GM12878 (cell line): ENCODE measurements around the gene NUBPL. TPM values are rescaled to one million over a fixed set of nuclear protein-coding genes. Genes with fewer than 3 reads are reported as not detected.

Source experiments
- ATAC-seq: fragments of 200-7000 bp; cut with Tn5 transposase; 3 replicates; pipeline ENCODE4 v1.9.1; 2020; ENCODE audit warnings: mild to moderate bottlenecking, moderate library complexity
- BruUV-seq: library from RNA; stranded (reverse); fragments of 400-500 nt; replicated peaks from 2 replicates; lab custom pipeline; 2021; lab: Mats Ljungman, UMichigan
- CTCF ChIA-PET: fragments of 300-600 bp; sonication (Branson Sonifier 250); formaldehyde crosslinking; extraction: SDS; loops from one replicate; lab custom pipeline; 2021; ENCODE audit warnings: inconsistent platforms; lab: Yijun Ruan, JAX
- POLR2A ChIA-PET: fragments of 350-600 bp; formaldehyde crosslinking; extraction: SDS; loops from one replicate; lab custom pipeline; 2021; ENCODE audit warnings: inconsistent platforms; lab: Charles Lee
- RAD21 ChIA-PET: fragments of 300-600 bp; sonication (Branson Sonifier 250); formaldehyde crosslinking; loops from one replicate; lab custom pipeline; 2023; ENCODE audit warnings: antibody characterized with exemption; ENCODE audit not compliant: unreplicated experiment; lab: Charles Lee
- SMC1A ChIA-PET: fragments of 300-600 bp; sonication (Branson Sonifier 250); formaldehyde crosslinking; loops from one replicate; lab custom pipeline; 2023; ENCODE audit not compliant: unreplicated experiment, uncharacterized antibody; lab: Charles Lee
- DNase-seq: peaks from one replicate; pipeline ENCODE4 v3.0.0-alpha.2; 2011; ENCODE audit warnings: low read depth, low spot score
- FAIRE-seq: peaks from 3 replicates; lab custom pipeline; 2011; peaks lifted over from hg19 to GRCh38; lab: Jason Lieb, UNC
- H2AFZ ChIP-seq: 2 replicates; pipeline ENCODE4 v1.6.0; 2011; ENCODE audit warnings: low read depth, low read length, control low read depth; ENCODE audit not compliant: control insufficient read depth
- H3K27ac ChIP-seq: 2 replicates; pipeline ENCODE4 v1.5.1; 2011; ENCODE audit warnings: control low read depth; ENCODE audit not compliant: control insufficient read depth, insufficient read depth
- H3K27me3 ChIP-seq, 2 experiments: replicated peaks in 1 of 2; 2 replicates each; pipeline versions ENCODE4 v1.6.0 to v1.6.1; 2011; ENCODE audit warnings: low read length in 1 of 2; ENCODE audit not compliant: control insufficient read depth in 2 of 2, insufficient read depth in 2 of 2
- H3K36me3 ChIP-seq, 2 experiments: 2 replicates each; pipeline ENCODE4 v1.5.1; 2011; ENCODE audit warnings: low read length in 1 of 2; ENCODE audit not compliant: control insufficient read depth in 2 of 2, insufficient read depth in 2 of 2
- H3K4me1 ChIP-seq: 2 replicates; pipeline ENCODE4 v1.6.1; 2011; ENCODE audit warnings: mild to moderate bottlenecking, low read length, moderate library complexity, mixed read lengths; ENCODE audit not compliant: control insufficient read depth, insufficient read depth
- H3K4me2 ChIP-seq: 2 replicates; pipeline ENCODE4 v1.6.0; 2011; ENCODE audit warnings: control low read depth; ENCODE audit not compliant: control insufficient read depth, insufficient read depth
- H3K4me3 ChIP-seq: fragments of 200-600 bp; sonication (generic); 2 replicates; pipeline ENCODE4 v1.5.1; 2016
- H3K79me2 ChIP-seq: 2 replicates; pipeline ENCODE4 v1.6.0; 2011; ENCODE audit warnings: low read length; ENCODE audit not compliant: control insufficient read depth, insufficient read depth
- H3K9ac ChIP-seq: 2 replicates; pipeline ENCODE4 v1.8.0; 2011; ENCODE audit warnings: low read length, control low read depth, mixed read lengths; ENCODE audit not compliant: control insufficient read depth, insufficient read depth
- H3K9me3 ChIP-seq: replicated peaks from 3 replicates; pipeline ENCODE4 v1.5.1; 2011; ENCODE audit warnings: mild to moderate bottlenecking, low read length; ENCODE audit not compliant: control insufficient read depth, insufficient read depth
- H4K20me1 ChIP-seq: 2 replicates; pipeline ENCODE4 v1.6.0; 2011; ENCODE audit not compliant: control insufficient read depth, insufficient read depth
- BHLHE40 ChIP-seq, 2 experiments: fragments of 450-650 bp in 1 of 2; IDR thresholded peaks; 2 replicates each; pipeline ENCODE4 v1.6.1; 2011 to 2017; ENCODE audit warnings: low read depth in 2 of 2, borderline replicate concordance in 1 of 2, improper control_type of control experiment in 1 of 2, low read length in 1 of 2, mild to moderate bottlenecking in 1 of 2
- EGR1 ChIP-seq, 2 experiments: IDR thresholded peaks; 1 replicate in 1 of 2; 2 replicates in 1 of 2; pipeline ENCODE4 v1.6.1; 2011 to 2012; ENCODE audit warnings: low read depth in 2 of 2, low read length in 2 of 2, borderline replicate concordance in 1 of 2, mild to moderate bottlenecking in 1 of 2, moderate library complexity in 1 of 2
- IRF4 ChIP-seq: IDR thresholded peaks from 2 replicates; pipeline ENCODE4 v1.6.1; 2011; ENCODE audit warnings: low read depth, low read length
- KAT2A ChIP-seq: conservative IDR thresholded peaks from 2 replicates; pipeline ENCODE4 v1.6.1; 2011; ENCODE audit warnings: low read depth, low read length; ENCODE audit not compliant: control insufficient read depth
- MYC ChIP-seq: IDR thresholded peaks from 2 replicates; pipeline ENCODE4 v1.6.1; 2011; ENCODE audit warnings: mild to moderate bottlenecking, low read length, moderate library complexity, inconsistent platforms; ENCODE audit not compliant: insufficient read depth, insufficient replicate concordance, insufficient read length, severe bottlenecking
- RAD21 ChIP-seq: IDR thresholded peaks from 2 replicates; pipeline ENCODE4 v1.6.1; 2011; ENCODE audit warnings: mild to moderate bottlenecking, low read depth, low read length, moderate library complexity; ENCODE audit not compliant: insufficient read depth
- SRF ChIP-seq, 2 experiments: IDR thresholded peaks; 2 replicates each; pipeline ENCODE4 v1.6.1; 2011; ENCODE audit warnings: low read depth in 2 of 2, low read length in 2 of 2, mild to moderate bottlenecking in 1 of 2, moderate library complexity in 1 of 2
- STAT1 ChIP-seq: fragments of 450-650 bp; conservative IDR thresholded peaks from 2 replicates; pipeline ENCODE4 v1.6.1; 2014; ENCODE audit warnings: antibody characterized with exemption, mild to moderate bottlenecking
- SUPT20H ChIP-seq: IDR thresholded peaks from 2 replicates; pipeline ENCODE4 v1.6.1; 2011; ENCODE audit warnings: low read depth, mild to moderate bottlenecking, low read length, moderate library complexity, borderline replicate concordance; ENCODE audit not compliant: control insufficient read depth
- ZBED1 ChIP-seq: IDR thresholded peaks from 2 replicates; pipeline ENCODE4 v1.6.1; 2016; ENCODE audit warnings: borderline replicate concordance
- WGBS: methylation state at CpG from one replicate; pipeline ENCODE4 v1.1.6; 2016; ENCODE audit warnings: low lambda C conversion rate; ENCODE audit not compliant: insufficient replicate concordance, insufficient coverage; ENCODE audit errors: missing lambda C conversion rate; 5-methylcytosine and 5-hydroxymethylcytosine counted together
- in situ Hi-C: fragments of 300-500 bp; cut with MboI; formaldehyde crosslinking; loops from 9 replicates; pipeline ENCODE4 v1.14.3; 2018; ENCODE audit warnings: mixed read lengths
- intact Hi-C: fragments of 100-400 bp; cut with micrococcal nuclease; formaldehyde crosslinking; loops from one replicate; pipeline ENCODE4 v1.14.2; 2022; ENCODE audit not compliant: unreplicated experiment
- polyA plus RNA-seq, 11 experiments: library from polyadenylated mRNA; depleted of rRNA in 4 of 11; unstranded in 6 of 11; stranded (reverse) in 5 of 11; fragments of >200 nt; fragmentation: Nextera tagmentation in 4 of 11; fragmentation: Illumina TruSeq in 1 of 11; extraction: Ambion mirVana in 4 of 11; extraction: Trizol in 1 of 11; gene quantifications; 1 replicate in 1 of 11; 2 replicates in 10 of 11; pipeline versions ENCODE4 v1.2.1 to v1.2.3, GENCODE V29; 2011 to 2016; ENCODE audit warnings: inconsistent platforms in 2 of 11, missing spikeins in 2 of 11, low read depth in 1 of 11
- total RNA-seq, 4 experiments: library from RNA; depleted of rRNA in 3 of 4; stranded (reverse); fragments of >200 nt in 3 of 4; fragmentation: Illumina TruSeq in 1 of 4; extraction: Trizol in 1 of 4; gene quantifications; 2 replicates each; pipeline versions ENCODE4 v1.2.1 to v1.2.3, GENCODE V29; 2013 to 2021
- TF ChIP-seq, protein P1 (sequence below): fragments of 150-350 bp; IDR thresholded peaks from 2 replicates; pipeline ENCODE4 v1.6.1; 2014; ENCODE audit warnings: mild to moderate bottlenecking, low read depth, low read length

The NUBPL gene
- total and polyA plus RNA-seq, 10 of the 15 experiments (the other 5 are each of a cell fraction or from before 2014, with no cell fraction given): 3.4 to 11.6 (median 8.1) TPM

GRCh38 chr14:31659278-31659677 lies 98.1 kb downstream of the NUBPL start (continued):
- TF ChIP-seq EGR1 (IDR thresholded peaks at IDR 0.05; ENCODE audit: borderline replicate concordance in 1 of 2, low read depth in 2 of 2, low read length in 2 of 2) (no peak), RAD21 (no peak), SUPT20H (no peak), KAT2A (no peak)
- TF ChIP-seq, all 136 proteins: peak for 0

- ChIA-PET RAD21 (no interaction called here), CTCF (no interaction called here), POLR2A (no interaction called here)
These were observed 99.0 kb downstream of the NUBPL start for GRCh38 chr14:31660191-31660590.

More at GRCh38 chr14:31660191-31660590, 99.0 kb downstream of the NUBPL start:
- no TSS peak for BruUV-seq
- 33% methylated on average over 3 of the region's 3 CpGs for WGBS
- ATAC-seq: peak; percentile 73
- FAIRE-seq: no peak
- Histone ChIP-seq H3K4me2 (0 out of 2 replicates have a peak overlapping the region, but pooled peaks have one; percentile 9), H2AFZ (no peak overlapping the region), H3K4me3 (no peak overlapping the region), H3K27ac (no peak overlapping the region), H3K27me3 (no peaks in the 10 kb centered on the region), H3K36me3 (no peaks in the 10 kb centered on the region)
- SMC1A ChIA-PET: interaction anchor here (1.1 to 1.2 kb wide), 2 partner anchors 12 to 52 kb away, joined by 3 read pairs; no protein-coding TSS in a partner anchor
- TF ChIP-seq EGR1 (IDR thresholded peaks at IDR 0.05; ENCODE audit: borderline replicate concordance in 1 of 2, low read depth in 2 of 2, low read length in 2 of 2): no peak
- TF ChIP-seq ZBED1: no peak
- TF ChIP-seq BHLHE40 (IDR thresholded peaks at IDR 0.05; ENCODE audit: borderline replicate concordance in 1 of 2, low read depth in 2 of 2, low read length in 1 of 2): 0 out of 4 replicates have a peak, but pooled peaks of 1 of the 2 experiments have one; percentile 16
- no peak for TF ChIP-seq MYC
- no peak for TF ChIP-seq STAT1
- TF ChIP-seq SRF (IDR thresholded peaks at IDR 0.05; ENCODE audit: low read depth in 2 of 2, low read length in 2 of 2): no peak
- no peak for TF ChIP-seq IRF4
- TF ChIP-seq, protein P1, sequence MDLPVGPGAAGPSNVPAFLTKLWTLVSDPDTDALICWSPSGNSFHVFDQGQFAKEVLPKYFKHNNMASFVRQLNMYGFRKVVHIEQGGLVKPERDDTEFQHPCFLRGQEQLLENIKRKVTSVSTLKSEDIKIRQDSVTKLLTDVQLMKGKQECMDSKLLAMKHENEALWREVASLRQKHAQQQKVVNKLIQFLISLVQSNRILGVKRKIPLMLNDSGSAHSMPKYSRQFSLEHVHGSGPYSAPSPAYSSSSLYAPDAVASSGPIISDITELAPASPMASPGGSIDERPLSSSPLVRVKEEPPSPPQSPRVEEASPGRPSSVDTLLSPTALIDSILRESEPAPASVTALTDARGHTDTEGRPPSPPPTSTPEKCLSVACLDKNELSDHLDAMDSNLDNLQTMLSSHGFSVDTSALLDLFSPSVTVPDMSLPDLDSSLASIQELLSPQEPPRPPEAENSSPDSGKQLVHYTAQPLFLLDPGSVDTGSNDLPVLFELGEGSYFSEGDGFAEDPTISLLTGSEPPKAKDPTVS: no peak
- TF ChIP-seq, all 136 proteins: peak for 1
- Histone ChIP-seq H3K79me2 (no peaks in the 10 kb centered on the region), H4K20me1 (no peaks in the 10 kb centered on the region), H3K4me1 (no peaks in the 10 kb centered on the region), H3K9ac (no peak overlapping the region), H3K9me3 (no peaks in the 10 kb centered on the region)
- in situ Hi-C loops (no loop called here), intact Hi-C loops (no loop called here)
- DNase-seq: peak; percentile 15
